Lower leg skin (tissue), 4 donors: ENCODE results near the gene P2RX2. TPM values are rescaled to one million over a fixed set of nuclear protein-coding genes. Genes with fewer than 3 reads are reported as not detected.

Source experiments
- DNase-seq, 2 donors: peaks; one replicate each; pipeline ENCODE4 v3.0.0-alpha.2; 2019; ENCODE audit warnings: low spot score in 2 of 2
- H3K4me3 ChIP-seq: fragments of 200-600 bp; sonication (generic); 2 replicates; pipeline ENCODE4 v1.5.1; 2017; ENCODE audit warnings: mild to moderate bottlenecking, low read depth; ENCODE audit not compliant: poor library complexity, severe bottlenecking
- POLR2A ChIP-seq, 2 donors: fragments of 450-650 bp; IDR thresholded peaks; one replicate each; pipeline ENCODE4 v1.6.1; 2016 to 2017; ENCODE audit warnings: antibody characterized with exemption in 2 of 2, mild to moderate bottlenecking in 1 of 2, moderate library complexity in 1 of 2
- WGBS, 2 donors: methylation state at CpG; one replicate each; pipeline ENCODE4 v1.1.5; 2018; 5-methylcytosine and 5-hydroxymethylcytosine counted together
- intact Hi-C: fragments of 100-400 bp; cut with DNase I; formaldehyde crosslinking; loops from one replicate; pipeline ENCODE4 v1.15.0; 2023; ENCODE audit warnings: low total_unique reads
- total RNA-seq, 4 donors: library from RNA; depleted of rRNA; stranded (reverse); fragments of >200 nt; gene quantifications; one replicate each; pipeline ENCODE4 v1.1.0, GENCODE V29; 2016
- TF ChIP-seq, protein P1 (sequence below), 3 donors: fragments of 450-650 bp; IDR thresholded peaks; one replicate each; pipeline ENCODE4 v1.5.1; 2016; ENCODE audit warnings: antibody characterized with exemption in 3 of 3, mild to moderate bottlenecking in 3 of 3, moderate library complexity in 2 of 3

The P2RX2 gene
- total RNA-seq: not detected

DNA sequence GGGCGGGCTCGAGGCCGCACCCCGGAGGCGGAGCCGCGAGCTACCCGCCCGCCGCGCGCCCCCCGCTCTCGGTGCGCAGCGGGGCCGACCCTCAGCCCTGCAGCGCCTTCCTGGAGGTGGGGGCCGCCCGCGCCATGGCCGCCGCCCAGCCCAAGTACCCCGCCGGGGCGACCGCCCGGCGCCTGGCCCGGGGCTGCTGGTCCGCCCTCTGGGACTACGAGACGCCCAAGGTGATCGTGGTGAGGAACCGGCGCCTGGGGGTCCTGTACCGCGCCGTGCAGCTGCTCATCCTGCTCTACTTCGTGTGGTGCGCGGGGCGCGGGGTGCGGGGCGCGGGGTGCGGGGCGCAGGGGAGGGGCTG lies at the start of gene P2RX2:
Gene P2RX2 (plus strand): TSS at position 94 of the 361 bp plus-strand sequence. CDS start 41 bp downstream, at position 135.
- TF ChIP-seq, protein P1, sequence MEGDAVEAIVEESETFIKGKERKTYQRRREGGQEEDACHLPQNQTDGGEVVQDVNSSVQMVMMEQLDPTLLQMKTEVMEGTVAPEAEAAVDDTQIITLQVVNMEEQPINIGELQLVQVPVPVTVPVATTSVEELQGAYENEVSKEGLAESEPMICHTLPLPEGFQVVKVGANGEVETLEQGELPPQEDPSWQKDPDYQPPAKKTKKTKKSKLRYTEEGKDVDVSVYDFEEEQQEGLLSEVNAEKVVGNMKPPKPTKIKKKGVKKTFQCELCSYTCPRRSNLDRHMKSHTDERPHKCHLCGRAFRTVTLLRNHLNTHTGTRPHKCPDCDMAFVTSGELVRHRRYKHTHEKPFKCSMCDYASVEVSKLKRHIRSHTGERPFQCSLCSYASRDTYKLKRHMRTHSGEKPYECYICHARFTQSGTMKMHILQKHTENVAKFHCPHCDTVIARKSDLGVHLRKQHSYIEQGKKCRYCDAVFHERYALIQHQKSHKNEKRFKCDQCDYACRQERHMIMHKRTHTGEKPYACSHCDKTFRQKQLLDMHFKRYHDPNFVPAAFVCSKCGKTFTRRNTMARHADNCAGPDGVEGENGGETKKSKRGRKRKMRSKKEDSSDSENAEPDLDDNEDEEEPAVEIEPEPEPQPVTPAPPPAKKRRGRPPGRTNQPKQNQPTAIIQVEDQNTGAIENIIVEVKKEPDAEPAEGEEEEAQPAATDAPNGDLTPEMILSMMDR (IDR thresholded peaks at IDR 0.05): no peak
- no peak for TF ChIP-seq POLR2A (IDR thresholded peaks at IDR 0.05)
- H3K4me3 ChIP-seq: no peak within 1 kb of the TSS
- DNase-seq: no peak
- no CpG with 5 or more reads among the region's 49 CpGs for WGBS, 2 donors
- intact Hi-C loops: loop anchor here (10.0 kb wide), 1 partner anchor 204 kb away; no protein-coding TSS in a partner anchor

DNA sequence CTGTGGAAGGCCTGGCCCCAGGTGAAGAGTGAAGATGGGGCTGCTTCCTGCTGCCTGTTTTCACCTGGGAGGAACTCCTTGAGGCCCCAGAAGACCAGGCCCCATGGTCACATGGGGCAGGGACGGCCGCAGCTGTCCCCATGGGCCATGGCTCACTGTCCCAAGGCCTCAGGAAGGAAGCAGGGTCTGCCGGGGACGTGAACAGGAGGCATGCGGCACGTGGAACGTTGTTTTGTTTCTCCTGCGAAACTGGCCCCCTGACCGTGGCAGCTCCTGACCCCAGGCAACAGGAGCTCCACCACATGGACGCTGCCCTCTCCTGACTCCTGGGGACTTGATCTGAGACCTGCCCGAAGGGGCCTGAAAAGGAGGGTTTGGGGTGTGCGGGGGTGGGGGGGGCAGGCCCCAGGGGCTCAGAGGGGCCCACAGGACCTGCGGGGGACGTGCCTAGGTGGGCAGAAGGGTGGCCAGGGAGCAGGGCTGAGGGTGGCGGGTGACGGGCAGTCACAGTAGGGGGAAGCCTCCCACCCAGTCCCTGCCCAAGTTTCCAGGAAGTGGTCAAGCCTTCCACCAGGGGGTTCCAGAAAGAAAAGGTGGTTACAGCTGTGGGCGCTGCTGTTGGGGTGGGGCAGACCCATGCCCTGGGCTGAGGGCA lies 49.6 kb upstream of the P2RX2 start:
- intact Hi-C loops: no loop called here
- no peak overlapping the region for H3K4me3 ChIP-seq
- 92 to 94% methylated on average over 17 of the region's 17 CpGs for WGBS, 2 donors
- TF ChIP-seq, protein P1 (IDR thresholded peaks at IDR 0.05): no peak
- TF ChIP-seq POLR2A (IDR thresholded peaks at IDR 0.05): no peak
- DNase-seq: no peak

DNA sequence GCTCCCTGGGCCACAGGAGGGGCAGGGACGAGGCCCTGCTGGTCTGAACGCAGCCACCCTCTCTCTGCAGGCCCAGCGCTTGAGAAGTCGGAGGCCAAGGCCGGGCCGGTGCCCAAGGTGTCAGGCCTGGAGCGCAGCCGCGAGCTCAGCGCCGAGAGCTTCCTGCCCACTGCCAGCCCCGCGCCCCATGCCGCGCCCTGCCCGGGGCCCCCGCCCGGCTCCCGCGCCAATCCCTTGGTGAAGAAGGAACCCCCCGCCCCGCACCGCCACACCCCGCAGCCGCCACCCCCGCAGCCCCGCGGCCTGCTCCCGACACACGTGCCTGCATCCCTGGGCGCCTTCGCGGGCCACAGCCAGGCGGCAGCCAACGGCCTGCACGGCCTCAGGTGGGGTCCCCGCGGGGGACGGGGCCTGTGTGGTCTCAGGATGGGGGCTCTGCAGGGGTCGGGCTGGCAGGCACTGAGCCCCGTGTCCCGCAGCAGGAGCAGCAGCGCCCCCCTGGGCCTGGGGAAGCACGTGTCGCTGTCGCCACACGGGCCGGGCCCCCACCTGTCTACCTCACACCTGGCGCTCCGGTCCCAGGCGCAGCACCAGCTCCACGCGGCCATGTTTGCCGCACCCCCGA lies 48.6 kb upstream of the P2RX2 start:
- 94 to 95% methylated on average over 32 to 45 of the region's 55 CpGs for WGBS, 2 donors
- DNase-seq: no peak
- no peak overlapping the region for H3K4me3 ChIP-seq
- TF ChIP-seq, protein P1 (IDR thresholded peaks at IDR 0.05): no peak
- no peak for TF ChIP-seq POLR2A (IDR thresholded peaks at IDR 0.05)
- intact Hi-C loops: no loop called here

DNA sequence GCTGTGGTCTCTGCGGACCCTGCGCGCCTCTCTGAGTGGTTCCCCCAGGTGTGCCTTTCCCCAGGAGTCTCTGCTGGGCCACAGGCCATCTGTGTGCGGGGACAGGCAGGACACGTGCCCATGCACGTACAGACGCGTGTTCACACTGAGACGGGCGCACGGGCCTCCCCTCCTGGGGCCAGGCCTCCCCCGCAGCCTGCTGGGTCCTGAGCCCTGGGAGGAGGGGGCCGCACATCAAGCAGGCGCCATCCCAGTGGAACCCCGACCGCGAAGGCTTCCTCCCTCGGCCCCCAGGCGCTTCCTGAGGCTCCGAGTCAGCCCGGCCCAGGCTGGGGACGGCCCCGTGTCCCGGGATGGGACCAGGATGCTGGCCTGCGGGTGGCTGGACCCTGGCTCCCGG lies 47.9 kb upstream of the P2RX2 start:
- no peak overlapping the region for H3K4me3 ChIP-seq
- no peak for DNase-seq
- WGBS, 2 donors: 92 to 97% methylated on average over 17 to 22 of the region's 26 CpGs
- TF ChIP-seq, protein P1 (IDR thresholded peaks at IDR 0.05): no peak
- no peak for TF ChIP-seq POLR2A (IDR thresholded peaks at IDR 0.05)
- intact Hi-C loops: no loop called here

DNA sequence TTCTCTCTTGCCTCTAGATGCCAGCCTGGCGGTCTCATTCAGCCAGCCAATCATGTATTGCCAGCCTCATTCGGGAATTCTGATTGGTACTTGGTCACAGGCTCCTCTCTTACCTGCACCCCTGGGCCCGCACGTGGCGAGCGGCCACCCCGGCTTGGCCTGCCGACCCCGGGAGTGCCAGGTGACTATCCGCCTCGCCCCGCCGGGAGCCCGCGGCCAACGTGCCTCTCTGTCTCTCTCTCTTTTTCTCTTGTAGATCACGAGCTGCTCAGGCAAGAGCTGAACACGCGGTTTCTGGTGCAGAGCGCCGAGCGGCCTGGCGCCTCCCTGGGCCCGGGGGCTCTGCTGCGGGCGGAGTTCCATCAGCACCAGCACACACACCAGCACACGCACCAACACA lies 47.5 kb upstream of the P2RX2 start:
- 88 to 93% methylated on average over 26 to 27 of the region's 27 CpGs for WGBS, 2 donors
- intact Hi-C loops: no loop called here
- TF ChIP-seq, protein P1 (IDR thresholded peaks at IDR 0.05): no peak
- no peak for TF ChIP-seq POLR2A (IDR thresholded peaks at IDR 0.05)
- H3K4me3 ChIP-seq: no peak overlapping the region
- DNase-seq: no peak
